Spinal cord (tissue), 10 donors: Measurements from ENCODE around the gene ABCC3. TPM values are rescaled to one million over a fixed set of nuclear protein-coding genes. Genes with fewer than 3 reads are reported as not detected.

ENCODE experiments used
- DNase-seq, 6 donors: peaks; one replicate each; pipeline versions ENCODE4 v3.0.0 to v3.0.0-alpha.2; 2013 to 2015; ENCODE audit warnings: low spot score in 6 of 6, low read depth in 4 of 6
- H3K27ac ChIP-seq: one replicate; pipeline ENCODE4 v1.5.1; 2013; ENCODE audit warnings: low read depth, low read length, control low read depth
- H3K27me3 ChIP-seq: one replicate; pipeline ENCODE4 v1.6.1; 2013; ENCODE audit warnings: low read length; ENCODE audit not compliant: control insufficient read depth, insufficient read depth
- H3K36me3 ChIP-seq: one replicate; pipeline ENCODE4 v1.6.1; 2013; ENCODE audit warnings: low read length; ENCODE audit not compliant: control insufficient read depth, insufficient read depth
- H3K4me1 ChIP-seq: one replicate; pipeline ENCODE4 v1.6.1; 2013; ENCODE audit warnings: low read length; ENCODE audit not compliant: control insufficient read depth, insufficient read depth
- H3K4me3 ChIP-seq: one replicate; pipeline ENCODE4 v1.5.1; 2013; ENCODE audit warnings: low read depth, low read length, control low read depth
- H3K9me3 ChIP-seq: one replicate; pipeline ENCODE4 v1.6.1; 2013; ENCODE audit warnings: low read length; ENCODE audit not compliant: control insufficient read depth, insufficient read depth
- WGBS: methylation state at CpG from one replicate; pipeline ENCODE4 v1.1.5; 2013; ENCODE audit warnings: missing lambda C conversion rate; ENCODE audit not compliant: insufficient coverage; 5-methylcytosine and 5-hydroxymethylcytosine counted together
- polyA plus RNA-seq, 2 donors: library from polyadenylated mRNA; unstranded; fragments of 120-200 nt; gene quantifications; one replicate each; pipeline ENCODE4 v1.2.1, GENCODE V29; 2013; ENCODE audit not compliant: insufficient read length in 2 of 2
- total RNA-seq, 2 donors: library from RNA; depleted of rRNA in 1 of 2; stranded (reverse); fragments of 120-200 nt in 1 of 2; fragments of >200 nt in 1 of 2; gene quantifications; one replicate each; pipeline versions ENCODE4 v1.2.3 to v1.2.4, GENCODE V29; 2013 to 2014
- donor health status: healthy.

Gene ABCC3
- total and polyA plus RNA-seq, 4 donors = 0.17 to 1.2 (median 0.61) TPM

DNA sequence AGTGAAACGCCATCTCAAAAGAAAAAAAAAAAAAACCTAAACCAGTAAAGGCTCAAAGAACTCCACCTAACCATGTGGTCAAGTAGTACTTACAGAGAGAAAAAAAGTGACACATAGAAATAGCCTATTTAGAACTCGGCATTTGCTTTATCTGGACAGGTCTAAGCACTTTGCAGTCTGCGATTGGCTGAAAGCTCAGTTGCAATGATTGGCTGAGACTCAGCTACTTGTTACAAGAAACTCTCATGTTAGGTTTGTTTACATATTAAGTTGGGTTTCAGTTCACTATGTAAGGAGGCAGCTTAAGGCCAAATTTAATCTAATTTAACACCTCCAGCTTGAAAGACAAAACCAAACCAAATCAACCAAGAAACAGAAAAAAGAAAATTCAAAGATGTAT is 19.1 kb downstream of the ABCC3 start:
- no peaks in the 10 kb centered on the region for H3K27me3 ChIP-seq
- DNase-seq = no peak
- H3K36me3 ChIP-seq = no peaks in the 10 kb centered on the region
- peaks cover 5% of the 10 kb centered on the region for H3K4me1 ChIP-seq
- H3K27ac ChIP-seq = no peak overlapping the region
- no CpG with 5 or more reads among the region's 3 CpGs for WGBS
- H3K4me3 ChIP-seq = no peak overlapping the region
- H3K9me3 ChIP-seq = no peaks in the 10 kb centered on the region

DNA sequence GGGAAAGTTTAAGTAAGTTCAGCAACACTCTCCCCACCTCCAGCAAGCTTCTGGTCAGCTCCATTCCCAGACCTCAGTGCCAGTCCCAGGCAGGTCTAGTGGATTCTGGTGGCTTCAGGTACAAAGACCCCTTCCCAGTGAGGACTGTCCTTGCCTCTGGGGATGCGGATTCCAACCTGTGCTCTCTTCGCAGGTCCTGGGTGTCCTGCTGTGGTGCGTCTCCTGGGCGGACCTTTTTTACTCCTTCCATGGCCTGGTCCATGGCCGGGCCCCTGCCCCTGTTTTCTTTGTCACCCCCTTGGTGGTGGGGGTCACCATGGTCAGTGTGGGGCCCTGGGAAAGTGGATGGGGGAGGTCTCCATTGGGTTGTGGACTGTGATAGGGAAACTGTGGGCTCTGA is 21.8 kb downstream of the ABCC3 start:
- Histone ChIP-seq H3K4me3 (no peak overlapping the region), H3K9me3 (no peaks in the 10 kb centered on the region), H3K27me3 (no peaks in the 10 kb centered on the region), H3K27ac (no peak overlapping the region), H3K36me3 (no peaks in the 10 kb centered on the region), H3K4me1 (peaks cover 18% of the 10 kb centered on the region)
- no peak for DNase-seq
- 94% methylated on average over 5 of the region's 5 CpGs for WGBS

DNA sequence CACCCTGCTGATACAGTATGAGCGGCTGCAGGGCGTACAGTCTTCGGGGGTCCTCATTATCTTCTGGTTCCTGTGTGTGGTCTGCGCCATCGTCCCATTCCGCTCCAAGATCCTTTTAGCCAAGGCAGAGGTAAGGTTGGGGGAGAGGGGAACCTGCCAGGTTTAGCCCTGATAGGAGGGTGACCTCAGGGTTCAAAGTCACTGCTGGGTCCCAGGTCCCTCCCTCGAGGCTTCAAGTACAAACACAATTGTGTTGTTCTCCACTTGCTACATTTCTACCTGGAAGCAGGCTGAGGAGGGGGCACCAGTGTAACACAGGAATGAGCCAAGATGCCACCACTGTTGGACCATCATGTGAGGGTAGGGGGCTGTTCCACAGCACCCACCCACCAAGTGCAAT is 22.4 kb downstream of the ABCC3 start:
- 75% methylated on average over 4 of the region's 7 CpGs for WGBS
- Histone ChIP-seq H3K9me3 (no peaks in the 10 kb centered on the region), H3K36me3 (no peaks in the 10 kb centered on the region), H3K4me1 (peaks cover 18% of the 10 kb centered on the region), H3K4me3 (no peak overlapping the region), H3K27me3 (no peaks in the 10 kb centered on the region), H3K27ac (no peak overlapping the region)
- DNase-seq = no peak

DNA sequence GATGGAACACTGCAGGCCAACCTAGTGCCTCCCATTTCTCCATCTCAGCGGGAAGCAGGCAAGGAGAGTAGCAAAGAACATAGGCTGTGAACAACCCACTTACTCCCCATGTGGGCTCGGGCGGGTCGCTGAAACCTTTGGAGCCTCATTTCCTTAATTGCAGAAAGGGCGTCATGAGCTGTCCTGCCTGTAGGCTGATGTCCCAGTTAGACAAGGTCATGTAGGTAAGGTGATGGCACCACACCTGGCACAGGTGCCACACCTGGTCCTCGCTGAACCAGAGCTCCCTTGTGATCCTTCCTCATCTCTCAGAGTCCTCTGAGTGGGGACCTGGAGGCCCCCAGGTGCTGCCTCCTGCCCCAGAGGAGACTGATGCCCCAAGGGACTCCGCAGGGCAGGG is 22.9 kb downstream of the ABCC3 start:
- H3K36me3 ChIP-seq = no peaks in the 10 kb centered on the region
- no peak overlapping the region for H3K4me3 ChIP-seq
- no peaks in the 10 kb centered on the region for H3K27me3 ChIP-seq
- peaks cover 18% of the 10 kb centered on the region for H3K4me1 ChIP-seq
- H3K9me3 ChIP-seq = no peaks in the 10 kb centered on the region
- no peak overlapping the region for H3K27ac ChIP-seq
- no peak for DNase-seq
- WGBS = 83% methylated on average over 2 of the region's 7 CpGs

DNA sequence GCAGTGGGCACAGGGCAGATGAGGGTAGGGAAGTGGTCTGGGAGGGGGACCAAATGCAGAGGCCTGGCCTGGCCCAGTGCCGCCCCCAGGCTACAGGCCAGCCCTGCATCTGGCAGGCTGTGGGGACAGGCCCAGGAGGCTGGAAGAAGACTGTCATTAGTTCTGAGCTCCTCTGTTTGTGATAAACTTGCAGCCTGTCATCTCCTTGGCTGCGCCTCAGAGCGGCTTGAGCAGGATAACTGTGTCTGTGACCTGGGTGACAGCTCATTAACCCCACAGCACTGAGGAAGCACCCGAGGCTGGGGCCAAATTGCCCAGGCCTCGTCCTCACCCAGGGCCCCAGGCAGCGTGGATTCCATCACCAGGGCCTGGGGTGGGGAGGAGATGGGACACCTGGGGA is 23.9 kb downstream of the ABCC3 start:
- no peak for DNase-seq
- no peak overlapping the region for H3K27ac ChIP-seq
- no peak overlapping the region for H3K4me3 ChIP-seq
- H3K27me3 ChIP-seq = no peaks in the 10 kb centered on the region
- WGBS = 55% methylated on average over 6 of the region's 6 CpGs
- peaks cover 18% of the 10 kb centered on the region for H3K4me1 ChIP-seq
- no peaks in the 10 kb centered on the region for H3K36me3 ChIP-seq
- no peaks in the 10 kb centered on the region for H3K9me3 ChIP-seq

DNA sequence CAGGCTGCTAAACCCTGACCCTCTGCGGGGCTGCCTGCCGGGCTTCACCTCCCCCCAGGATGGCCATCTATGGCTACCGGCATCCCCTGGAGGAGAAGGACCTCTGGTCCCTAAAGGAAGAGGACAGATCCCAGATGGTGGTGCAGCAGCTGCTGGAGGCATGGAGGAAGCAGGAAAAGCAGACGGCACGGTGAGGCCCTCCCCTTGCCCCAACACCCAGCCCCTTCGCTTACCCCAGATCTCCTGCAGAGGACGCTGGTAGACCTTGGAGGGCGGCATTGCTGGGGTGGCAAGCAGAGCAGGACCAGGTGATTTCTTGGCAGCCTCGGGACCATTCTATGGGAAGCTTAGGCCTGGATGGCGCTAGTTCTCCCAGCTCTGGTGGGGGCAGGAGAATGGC is 24.5 kb downstream of the ABCC3 start:
- DNase-seq = no peak
- Histone ChIP-seq H3K9me3 (no peaks in the 10 kb centered on the region), H3K36me3 (no peaks in the 10 kb centered on the region), H3K4me3 (no peak overlapping the region), H3K4me1 (peaks cover 18% of the 10 kb centered on the region), H3K27me3 (no peaks in the 10 kb centered on the region), H3K27ac (no peak overlapping the region)
- WGBS = 85% methylated on average over 6 of the region's 10 CpGs

DNA sequence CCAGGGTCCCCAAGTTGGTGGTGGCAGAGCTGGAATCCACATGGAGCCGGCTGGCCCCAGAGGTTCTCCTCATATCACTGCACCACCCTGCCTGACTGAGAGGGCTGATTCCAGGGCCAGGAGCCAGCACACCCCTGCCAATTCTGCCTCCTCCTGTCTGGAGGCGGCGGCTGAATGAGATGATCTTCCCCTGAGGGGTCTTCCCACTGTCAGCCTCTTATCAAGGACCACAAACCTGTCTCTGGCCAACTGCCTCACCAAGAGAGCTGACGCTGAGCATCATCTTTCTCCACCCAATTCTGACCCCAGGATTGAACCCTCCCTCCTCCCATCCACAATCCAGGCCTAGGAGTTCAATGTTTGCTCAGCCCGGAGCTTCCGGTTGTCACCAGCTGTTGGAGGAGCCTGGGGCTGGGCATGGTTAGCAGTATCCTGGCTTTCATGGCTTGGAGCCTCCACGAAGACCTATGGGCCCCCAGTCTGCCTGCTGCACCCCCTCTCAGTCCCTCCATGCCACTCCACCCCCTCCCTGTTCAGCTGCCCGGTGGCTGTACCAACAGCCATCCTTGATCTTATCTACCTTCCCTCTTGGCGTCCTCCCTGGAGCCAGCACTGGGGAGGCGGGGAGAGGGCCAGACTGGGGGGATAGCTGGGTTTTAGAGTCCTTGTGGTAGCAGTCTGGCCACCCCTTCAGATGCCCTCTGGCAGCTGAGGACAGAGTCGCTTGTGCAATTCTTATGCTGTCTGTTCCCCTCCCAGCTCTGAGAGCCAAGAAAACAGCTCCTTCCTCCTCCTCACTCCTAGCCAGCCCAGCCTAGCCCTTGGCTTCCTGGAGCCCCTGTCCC is 25.6 kb downstream of the ABCC3 start:
- Histone ChIP-seq H3K4me1 (peaks cover 18% of the 10 kb centered on the region), H3K36me3 (no peaks in the 10 kb centered on the region), H3K27ac (no peak overlapping the region), H3K27me3 (no peaks in the 10 kb centered on the region), H3K9me3 (no peaks in the 10 kb centered on the region), H3K4me3 (no peak overlapping the region)
- WGBS = 60% methylated on average over 8 of the region's 11 CpGs
- no peak for DNase-seq

DNA sequence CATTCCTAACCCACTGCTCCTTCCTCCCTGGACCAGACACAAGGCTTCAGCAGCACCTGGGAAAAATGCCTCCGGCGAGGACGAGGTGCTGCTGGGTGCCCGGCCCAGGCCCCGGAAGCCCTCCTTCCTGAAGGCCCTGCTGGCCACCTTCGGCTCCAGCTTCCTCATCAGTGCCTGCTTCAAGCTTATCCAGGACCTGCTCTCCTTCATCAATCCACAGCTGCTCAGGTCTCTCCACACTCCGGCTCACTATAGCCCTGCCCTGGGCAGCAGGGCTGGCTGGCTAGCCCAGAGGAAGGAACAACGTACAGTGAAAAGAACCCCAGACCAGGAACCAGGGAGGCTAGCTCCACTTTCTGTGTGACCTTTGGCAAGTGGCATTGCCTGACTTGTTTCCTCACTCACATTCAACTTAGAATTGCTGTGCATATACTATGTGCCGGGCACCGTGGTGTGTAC is 26.2 kb downstream of the ABCC3 start:
- WGBS = 89% methylated on average over 9 of the region's 10 CpGs
- H3K27me3 ChIP-seq = no peaks in the 10 kb centered on the region

DNA sequence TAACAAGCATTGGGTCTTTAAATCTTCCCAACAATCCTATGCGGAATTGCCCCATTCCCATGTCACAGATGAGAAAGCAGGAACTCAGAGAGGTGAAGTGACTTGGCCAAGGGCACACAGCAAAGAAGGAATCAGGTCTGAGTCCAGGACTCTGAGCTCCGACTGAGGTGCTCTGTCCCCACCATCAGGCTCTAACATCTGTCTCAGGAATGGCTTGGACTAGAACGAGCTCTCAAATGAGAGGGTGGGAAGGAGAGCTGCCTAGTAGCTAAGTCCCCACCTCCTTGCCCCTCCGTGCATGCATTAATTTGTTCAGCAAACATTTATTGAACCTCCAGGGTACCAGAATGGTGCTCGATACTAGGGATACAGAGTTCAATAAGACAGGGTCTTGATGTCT is 26.7 kb downstream of the ABCC3 start:
- Histone ChIP-seq H3K27ac (no peak overlapping the region), H3K4me1 (peaks cover 18% of the 10 kb centered on the region)
- 96% methylated on average over 2 of the region's 5 CpGs for WGBS

More for the DNA sequence above, 26.2 kb downstream of the ABCC3 start:
- Histone ChIP-seq H3K9me3 (no peaks in the 10 kb centered on the region), H3K27ac (no peak overlapping the region), H3K4me1 (peaks cover 18% of the 10 kb centered on the region), H3K4me3 (no peak overlapping the region), H3K36me3 (no peaks in the 10 kb centered on the region)
- no peak for DNase-seq

DNA sequence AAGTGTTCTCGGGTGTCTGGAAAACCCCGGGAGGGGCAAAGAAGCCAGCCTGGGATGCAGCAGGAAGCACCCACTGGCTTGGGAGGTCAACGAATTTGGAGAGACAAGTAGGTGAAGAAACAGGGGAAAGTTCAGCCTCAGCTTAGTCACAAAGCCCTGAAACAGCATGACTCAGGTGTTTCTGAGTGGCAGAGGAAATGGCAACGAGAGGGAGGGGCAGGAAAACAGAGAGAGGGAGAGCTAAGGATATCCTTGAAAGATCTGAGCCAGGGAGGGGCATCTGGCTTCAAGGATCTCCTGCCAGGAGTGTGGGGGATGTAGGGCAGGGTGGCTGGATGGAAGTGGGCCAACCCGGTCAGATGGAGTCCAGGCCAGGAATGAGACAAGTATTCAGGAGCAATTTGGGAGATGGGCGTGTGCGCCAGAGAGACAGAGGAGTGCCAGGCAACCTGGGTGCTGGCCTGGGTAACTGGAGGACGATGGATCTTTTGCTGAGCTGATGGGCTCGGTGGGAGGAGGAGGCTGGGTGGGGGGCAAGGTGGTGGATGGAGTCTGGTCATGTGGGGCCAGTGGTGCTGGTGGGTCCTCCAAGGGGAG is 27.2 kb downstream of the ABCC3 start:
- peak in 1 of 6 donors; percentile 56 for DNase-seq
- Histone ChIP-seq H3K36me3 (no peaks in the 10 kb centered on the region), H3K27me3 (no peaks in the 10 kb centered on the region), H3K27ac (no peak overlapping the region), H3K4me1 (peaks cover 18% of the 10 kb centered on the region), H3K9me3 (no peaks in the 10 kb centered on the region), H3K4me3 (no peak overlapping the region)
- WGBS = 52% methylated on average over 9 of the region's 9 CpGs

More for the DNA sequence above, 26.7 kb downstream of the ABCC3 start:
- no peaks in the 10 kb centered on the region for H3K36me3 ChIP-seq
- H3K4me3 ChIP-seq = no peak overlapping the region
- no peaks in the 10 kb centered on the region for H3K27me3 ChIP-seq
- DNase-seq = no peak
- no peaks in the 10 kb centered on the region for H3K9me3 ChIP-seq
